ENCODE results near the gene TMEM250.

TMEM250 gene

GRCh38 chr9:136081113-136081825 is 37.4 kb downstream of the TMEM250 start:
- ATAC-seq: no peak
- Mint-ChIP-seq H3K4me1 (peaks cover 11% of the 10 kb centered on the region), H3K4me3 (no peak overlapping the region), H3K9me3 (no peaks in the 10 kb centered on the region), H3K36me3 (no peaks in the 10 kb centered on the region), H3K27me3 (peaks cover 12% of the 10 kb centered on the region), H3K27ac (no peak overlapping the region)

GRCh38 chr9:136080716-136081112 is 38.0 kb downstream of the TMEM250 start:
- no peaks in the 10 kb centered on the region for H3K36me3 Mint-ChIP-seq
- peaks cover 18% of the 10 kb centered on the region for H3K27me3 Mint-ChIP-seq
- no peak overlapping the region for H3K4me3 Mint-ChIP-seq
- peaks cover 17% of the 10 kb centered on the region for H3K4me1 Mint-ChIP-seq
- H3K27ac Mint-ChIP-seq: no peak overlapping the region
- no peak for ATAC-seq
- no peaks in the 10 kb centered on the region for H3K9me3 Mint-ChIP-seq

DNA sequence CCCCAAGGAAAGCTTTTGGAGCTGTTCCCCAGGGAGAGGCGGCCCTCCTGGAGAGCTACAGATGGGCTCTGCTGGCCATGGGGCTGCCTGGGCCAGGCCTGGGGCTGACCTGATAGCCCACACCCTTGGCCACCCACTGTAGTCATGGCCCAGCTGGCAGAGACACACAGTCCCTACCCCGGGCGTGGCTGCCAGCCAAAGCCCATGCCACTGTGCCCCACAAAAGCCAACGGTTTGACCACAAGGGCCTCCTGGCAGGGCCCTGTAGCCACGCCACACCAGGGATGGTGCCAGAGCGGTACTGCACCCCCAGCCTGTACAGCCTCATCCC is 38.8 kb downstream of the TMEM250 start:
- Mint-ChIP-seq H3K4me3 (no peak overlapping the region), H3K27ac (no peak overlapping the region), H3K36me3 (no peaks in the 10 kb centered on the region), H3K9me3 (no peaks in the 10 kb centered on the region), H3K4me1 (peaks cover 20% of the 10 kb centered on the region), H3K27me3 (peaks cover 23% of the 10 kb centered on the region)
- ATAC-seq: no peak

GRCh38 chr9:136079211-136079915 is 39.3 kb downstream of the TMEM250 start:
- no peak for ATAC-seq
- Mint-ChIP-seq H3K36me3 (no peaks in the 10 kb centered on the region), H3K9me3 (no peaks in the 10 kb centered on the region), H3K27me3 (peaks cover 23% of the 10 kb centered on the region), H3K27ac (no peak overlapping the region), H3K4me1 (peaks cover 15% of the 10 kb centered on the region), H3K4me3 (no peak overlapping the region)

- peaks cover 23% of the 10 kb centered on the region for H3K27me3 Mint-ChIP-seq
- no peak overlapping the region for H3K27ac Mint-ChIP-seq
- no peak for ATAC-seq
- H3K36me3 Mint-ChIP-seq: no peaks in the 10 kb centered on the region
- H3K9me3 Mint-ChIP-seq: no peaks in the 10 kb centered on the region
- peaks cover 12% of the 10 kb centered on the region for H3K4me1 Mint-ChIP-seq
- H3K4me3 Mint-ChIP-seq: no peak overlapping the region
Observed at GRCh38 chr9:136078498-136079011, 40.1 kb downstream of the TMEM250 start.

DNA sequence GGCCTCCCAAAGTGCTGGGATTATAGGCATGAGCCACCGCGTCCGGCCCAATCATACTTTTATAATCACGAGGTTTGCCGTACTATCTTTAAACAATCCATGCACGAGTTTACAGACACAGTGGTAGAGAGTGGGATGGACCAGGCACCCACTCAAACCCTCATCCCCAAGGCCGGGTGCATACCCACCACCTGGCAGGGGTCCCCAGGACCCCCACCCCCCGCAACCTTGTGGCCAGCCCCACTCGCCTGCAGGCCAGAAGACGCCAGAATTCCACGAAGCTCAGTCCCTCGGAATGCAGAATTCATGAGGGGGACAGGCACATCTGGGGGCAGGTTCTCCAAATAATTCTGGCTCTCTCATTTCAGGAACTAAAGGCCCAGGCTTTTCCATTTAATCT is 40.7 kb downstream of the TMEM250 start:
- Mint-ChIP-seq H3K9me3 (no peaks in the 10 kb centered on the region), H3K4me1 (peaks cover 12% of the 10 kb centered on the region), H3K27me3 (peaks cover 23% of the 10 kb centered on the region), H3K4me3 (no peak overlapping the region), H3K27ac (no peak overlapping the region), H3K36me3 (no peaks in the 10 kb centered on the region)
- no peak for ATAC-seq

GRCh38 chr9:136077491-136077890 is 41.2 kb downstream of the TMEM250 start:
- Mint-ChIP-seq H3K27me3 (peaks cover 23% of the 10 kb centered on the region), H3K9me3 (no peaks in the 10 kb centered on the region), H3K27ac (no peak overlapping the region)

DNA sequence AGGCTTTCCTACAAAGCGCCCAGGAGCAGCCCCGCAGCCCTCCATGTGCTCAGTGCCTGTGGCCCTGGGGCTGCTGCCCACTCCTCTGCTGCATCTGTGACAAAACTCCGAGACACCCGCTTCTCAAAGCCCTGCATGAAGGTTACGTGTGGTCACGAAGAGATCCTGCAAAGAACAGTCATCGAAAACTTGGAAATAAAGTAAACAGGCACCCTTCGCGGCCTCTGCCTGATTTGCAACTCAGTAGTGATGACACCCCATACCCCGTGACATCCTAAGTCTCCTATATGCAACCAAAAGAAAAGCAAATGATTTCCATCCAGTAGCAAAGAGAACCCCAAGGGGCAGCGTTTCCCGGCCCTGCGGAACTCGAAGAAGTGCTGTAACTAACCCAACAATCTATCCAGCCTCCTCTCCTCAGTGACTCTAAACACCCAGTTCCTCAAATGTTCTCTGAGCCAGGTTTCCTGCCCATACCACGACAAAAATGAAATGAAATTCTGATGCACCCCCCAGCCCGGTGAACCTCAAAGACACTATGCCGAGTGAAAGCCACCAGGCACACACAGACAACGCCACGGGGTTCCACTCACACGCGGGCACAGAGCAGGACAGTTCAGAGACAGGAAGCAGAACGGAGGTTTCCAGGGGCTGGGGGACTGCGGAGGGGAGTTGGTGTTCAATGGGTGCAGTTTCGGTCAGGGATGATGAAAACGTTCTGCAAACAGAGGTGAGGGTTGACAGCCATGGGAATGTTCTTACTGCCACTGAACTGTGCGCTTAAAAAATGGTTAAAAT is 42.6 kb downstream of the TMEM250 start:
- no peaks in the 10 kb centered on the region for H3K9me3 Mint-ChIP-seq
- H3K36me3 Mint-ChIP-seq: no peaks in the 10 kb centered on the region
- peaks cover 36% of the 10 kb centered on the region for H3K27me3 Mint-ChIP-seq
- ATAC-seq: peak; percentile 44
- no peak overlapping the region for H3K27ac Mint-ChIP-seq
- peak overlapping the region; percentile 2 for H3K4me3 Mint-ChIP-seq
- peaks cover 12% of the 10 kb centered on the region for H3K4me1 Mint-ChIP-seq

More at GRCh38 chr9:136077491-136077890, 41.2 kb downstream of the TMEM250 start:
- Mint-ChIP-seq H3K4me1 (peaks cover 12% of the 10 kb centered on the region), H3K4me3 (no peak overlapping the region), H3K36me3 (no peaks in the 10 kb centered on the region)
- ATAC-seq: no peak

DNA sequence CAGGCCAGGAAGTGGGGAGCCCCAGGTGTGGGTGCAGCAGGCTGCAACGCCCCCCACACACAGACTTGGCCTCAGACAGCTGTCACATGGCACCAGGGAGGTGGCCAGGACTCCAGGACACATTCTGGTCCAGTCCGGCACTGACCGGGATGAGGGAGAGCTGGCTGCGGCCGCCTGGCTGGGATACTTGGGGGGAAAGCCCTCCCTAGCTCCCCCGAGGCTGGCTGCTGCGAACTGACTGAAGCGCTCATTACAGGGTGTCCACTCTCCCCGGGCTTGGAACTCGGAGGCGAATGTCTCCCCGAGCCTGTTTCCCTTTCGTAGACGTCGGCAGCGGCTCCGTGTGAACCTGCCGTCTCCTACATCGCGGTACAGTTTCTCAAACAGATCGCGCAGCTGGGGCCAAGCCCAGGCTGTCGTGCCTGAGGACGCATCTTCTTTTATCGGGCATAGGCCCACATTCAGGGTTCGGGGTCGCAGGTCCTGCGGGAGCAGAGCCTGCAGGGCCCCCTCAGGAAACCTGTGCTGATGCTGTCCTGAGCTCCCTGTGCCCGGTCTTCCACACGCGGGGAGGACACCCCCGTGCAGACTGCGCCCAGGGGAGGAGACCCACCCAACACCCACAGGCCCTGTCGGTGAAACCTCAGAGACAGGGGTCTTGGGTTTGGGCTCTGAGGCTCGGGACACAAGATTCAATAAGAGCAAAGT is 43.4 kb downstream of the TMEM250 start:
- no peak overlapping the region for H3K27ac Mint-ChIP-seq
- no peaks in the 10 kb centered on the region for H3K9me3 Mint-ChIP-seq
- H3K4me3 Mint-ChIP-seq: no peak overlapping the region
- peaks cover 44% of the 10 kb centered on the region for H3K27me3 Mint-ChIP-seq
- H3K4me1 Mint-ChIP-seq: peaks cover 12% of the 10 kb centered on the region
- no peaks in the 10 kb centered on the region for H3K36me3 Mint-ChIP-seq
- no peak for ATAC-seq

GRCh38 chr9:136074706-136075105 is 44.0 kb downstream of the TMEM250 start:
- no peak for ATAC-seq
- Mint-ChIP-seq H3K27ac (no peak overlapping the region), H3K27me3 (peaks cover 49% of the 10 kb centered on the region), H3K36me3 (no peaks in the 10 kb centered on the region), H3K9me3 (no peaks in the 10 kb centered on the region), H3K4me3 (no peak overlapping the region), H3K4me1 (peaks cover 12% of the 10 kb centered on the region)

All from stimulated activated memory B cell treated with anti-CD40 and anti-IgM and Interleukin-4, amounts not matched to agents 10 μg/mL and 1 μg/mL and 100 μg/mL, for 72 hours (primary cell).